WERI-Rb-1 (cell line): ENCODE data around the gene GADD45B.

Experiments used
- DNase-seq: peaks from one replicate; pipeline ENCODE4 v3.0.0-alpha.2; 2020
- H3K27ac ChIP-seq: fragments of 250-450 bp; sonication (Bioruptor Pico); 2 replicates; pipeline ENCODE4 v1.5.1; 2020; ENCODE audit warnings: mild to moderate bottlenecking, moderate library complexity
- H3K27me3 ChIP-seq: fragments of 250-450 bp; sonication (Bioruptor Pico); 2 replicates; pipeline ENCODE4 v1.5.1; 2021; ENCODE audit warnings: mild to moderate bottlenecking, low read depth, moderate library complexity; ENCODE audit not compliant: insufficient read depth, severe bottlenecking
- H3K36me3 ChIP-seq: fragments of 250-450 bp; sonication (Bioruptor Pico); 2 replicates; pipeline ENCODE4 v1.5.1; 2020; ENCODE audit warnings: mild to moderate bottlenecking, moderate library complexity
- H3K4me3 ChIP-seq: 2 replicates; pipeline ENCODE4 v1.5.1; 2011; ENCODE audit warnings: low read depth, mild to moderate bottlenecking, control low read depth, low read length
- H3K9me3 ChIP-seq: fragments of 250-450 bp; sonication (Bioruptor Pico); 2 replicates; pipeline ENCODE4 v1.5.1; 2021; ENCODE audit warnings: mild to moderate bottlenecking, moderate library complexity; ENCODE audit not compliant: severe bottlenecking
- TF ChIP-seq, protein P1 (sequence below): IDR thresholded peaks from 2 replicates; pipeline ENCODE4 v1.5.1; 2011; ENCODE audit warnings: low read depth, mild to moderate bottlenecking, control low read depth, inconsistent platforms, low read length

Gene GADD45B

DNA sequence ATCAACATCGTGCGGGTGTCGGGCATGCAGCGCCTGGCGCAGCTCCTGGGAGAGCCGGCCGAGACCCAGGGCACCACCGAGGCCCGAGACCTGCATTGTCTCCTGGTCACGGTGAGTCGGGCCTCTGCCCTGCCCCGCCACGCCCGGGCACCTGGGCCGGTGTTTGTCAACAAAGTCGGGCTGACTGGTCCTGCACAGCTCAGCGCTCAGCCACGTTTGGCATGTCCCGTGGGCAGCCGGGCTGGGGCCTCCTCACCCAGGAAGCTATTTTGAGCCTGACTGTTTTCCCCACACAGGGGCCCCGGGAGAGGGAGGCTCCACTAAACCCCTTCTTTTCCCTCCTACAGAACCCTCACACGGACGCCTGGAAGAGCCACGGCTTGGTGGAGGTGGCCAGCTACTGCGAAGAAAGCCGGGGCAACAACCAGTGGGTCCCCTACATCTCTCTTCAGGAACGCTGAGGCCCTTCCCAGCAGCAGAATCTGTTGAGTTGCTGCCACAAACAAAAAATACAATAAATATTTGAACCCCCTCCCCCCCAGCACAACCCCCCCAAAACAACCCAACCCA lies 1.3 kb downstream of the GADD45B start:
- H3K27ac ChIP-seq: no peak overlapping the region
- no peaks in the 10 kb centered on the region for H3K9me3 ChIP-seq
- H3K4me3 ChIP-seq: no peak overlapping the region
- no peaks in the 10 kb centered on the region for H3K36me3 ChIP-seq
- H3K27me3 ChIP-seq: peaks cover 5% of the 10 kb centered on the region
- DNase-seq: no peak
- TF ChIP-seq, protein P1, sequence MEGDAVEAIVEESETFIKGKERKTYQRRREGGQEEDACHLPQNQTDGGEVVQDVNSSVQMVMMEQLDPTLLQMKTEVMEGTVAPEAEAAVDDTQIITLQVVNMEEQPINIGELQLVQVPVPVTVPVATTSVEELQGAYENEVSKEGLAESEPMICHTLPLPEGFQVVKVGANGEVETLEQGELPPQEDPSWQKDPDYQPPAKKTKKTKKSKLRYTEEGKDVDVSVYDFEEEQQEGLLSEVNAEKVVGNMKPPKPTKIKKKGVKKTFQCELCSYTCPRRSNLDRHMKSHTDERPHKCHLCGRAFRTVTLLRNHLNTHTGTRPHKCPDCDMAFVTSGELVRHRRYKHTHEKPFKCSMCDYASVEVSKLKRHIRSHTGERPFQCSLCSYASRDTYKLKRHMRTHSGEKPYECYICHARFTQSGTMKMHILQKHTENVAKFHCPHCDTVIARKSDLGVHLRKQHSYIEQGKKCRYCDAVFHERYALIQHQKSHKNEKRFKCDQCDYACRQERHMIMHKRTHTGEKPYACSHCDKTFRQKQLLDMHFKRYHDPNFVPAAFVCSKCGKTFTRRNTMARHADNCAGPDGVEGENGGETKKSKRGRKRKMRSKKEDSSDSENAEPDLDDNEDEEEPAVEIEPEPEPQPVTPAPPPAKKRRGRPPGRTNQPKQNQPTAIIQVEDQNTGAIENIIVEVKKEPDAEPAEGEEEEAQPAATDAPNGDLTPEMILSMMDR: no peak

DNA sequence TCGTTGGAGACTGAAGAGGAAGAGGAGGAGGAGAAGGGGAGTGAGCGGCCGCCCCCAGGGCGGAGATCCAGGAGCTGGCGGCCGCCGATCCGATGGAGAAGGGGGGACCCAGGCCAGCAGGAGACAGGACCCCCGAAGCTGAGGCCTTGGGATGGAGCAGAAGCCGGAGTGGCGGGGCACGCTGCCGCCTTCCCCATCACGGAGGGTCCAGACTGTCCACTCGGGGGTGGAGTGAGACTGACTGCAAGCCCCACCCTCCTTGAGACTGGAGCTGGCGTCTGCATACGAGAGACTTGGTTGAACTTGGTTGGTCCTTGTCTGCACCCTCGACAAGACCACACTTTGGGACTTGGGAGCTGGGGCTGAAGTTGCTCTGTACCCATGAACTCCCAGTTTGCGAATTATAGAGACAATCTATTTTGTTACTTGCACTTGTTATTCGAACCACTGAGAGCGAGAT lies 1.8 kb downstream of the GADD45B start:
- Histone ChIP-seq H3K27me3 (peaks cover 5% of the 10 kb centered on the region), H3K4me3 (no peak overlapping the region), H3K9me3 (no peaks in the 10 kb centered on the region), H3K27ac (no peak overlapping the region), H3K36me3 (no peaks in the 10 kb centered on the region)
- TF ChIP-seq, protein P1: no peak
- DNase-seq: no peak

DNA sequence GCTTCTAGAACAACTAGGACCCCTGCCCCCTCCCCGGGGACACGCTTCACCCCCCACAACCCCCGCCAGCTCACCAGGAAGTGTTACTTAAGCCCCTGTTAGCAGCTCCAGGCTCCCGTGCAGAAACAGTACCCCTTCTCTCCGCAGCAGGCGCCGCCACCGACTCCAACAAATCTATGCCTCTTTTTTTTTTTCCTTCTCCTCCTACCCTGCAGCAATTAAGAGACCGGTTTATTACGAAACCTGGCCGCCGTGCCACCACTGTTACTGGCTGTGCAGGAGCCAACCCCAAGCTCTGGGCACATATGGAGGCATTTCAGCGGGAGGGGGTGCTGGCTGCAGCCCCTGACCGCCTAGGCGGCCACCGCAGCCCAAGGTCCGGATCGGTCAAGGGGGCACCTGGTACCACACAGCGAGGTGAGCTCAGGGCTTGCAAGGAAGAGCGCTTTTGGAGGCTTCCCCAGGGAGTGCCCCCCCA lies 2.4 kb downstream of the GADD45B start:
- no peaks in the 10 kb centered on the region for H3K9me3 ChIP-seq
- DNase-seq: no peak
- H3K4me3 ChIP-seq: no peak overlapping the region
- peaks cover 5% of the 10 kb centered on the region for H3K27me3 ChIP-seq
- TF ChIP-seq, protein P1: no peak
- H3K36me3 ChIP-seq: no peaks in the 10 kb centered on the region
- H3K27ac ChIP-seq: no peak overlapping the region

DNA sequence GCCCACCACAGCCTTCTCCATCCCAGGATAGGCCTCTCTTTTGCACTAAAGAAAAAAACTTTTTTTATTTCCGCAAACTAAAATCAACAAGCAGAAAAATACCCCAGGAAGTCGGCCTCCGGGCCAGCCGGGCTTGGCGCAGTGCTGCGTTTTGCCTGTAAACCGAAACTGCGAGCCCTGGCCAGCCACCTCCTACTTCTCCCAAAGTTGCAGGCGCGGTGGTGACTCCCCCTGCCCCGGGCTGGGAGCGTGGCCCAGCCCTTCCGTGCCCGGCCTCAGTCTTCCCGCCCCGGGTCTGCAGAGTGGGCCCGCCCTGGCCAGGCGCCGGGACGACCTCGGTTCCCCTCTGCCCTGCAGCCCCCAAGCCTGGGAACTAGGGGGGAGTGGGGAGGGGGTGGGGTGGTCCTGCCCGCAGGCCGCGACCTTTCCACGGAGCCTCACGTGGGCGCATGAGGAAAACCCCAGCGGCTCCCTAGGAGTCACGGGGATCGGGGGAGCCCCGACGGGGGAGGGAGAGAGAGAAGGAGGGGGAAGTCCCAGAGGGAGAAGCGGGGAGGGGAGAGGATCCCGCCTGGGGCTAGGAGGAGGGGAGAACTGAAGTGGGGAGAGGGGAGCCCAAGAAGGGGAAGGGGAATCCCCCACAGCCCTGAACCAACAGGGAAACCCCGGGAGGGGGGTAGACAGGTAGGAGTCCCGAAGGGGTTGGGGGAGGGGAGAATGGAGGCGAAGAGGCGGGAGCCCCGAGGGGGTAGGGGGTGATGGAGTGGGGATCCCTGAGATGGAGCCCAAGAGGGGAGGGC lies 3.0 kb downstream of the GADD45B start:
- no peak overlapping the region for H3K27ac ChIP-seq
- no peak for DNase-seq
- H3K4me3 ChIP-seq: no peak overlapping the region
- TF ChIP-seq, protein P1: no peak
- H3K36me3 ChIP-seq: no peaks in the 10 kb centered on the region
- no peaks in the 10 kb centered on the region for H3K9me3 ChIP-seq
- H3K27me3 ChIP-seq: peaks cover 5% of the 10 kb centered on the region

DNA sequence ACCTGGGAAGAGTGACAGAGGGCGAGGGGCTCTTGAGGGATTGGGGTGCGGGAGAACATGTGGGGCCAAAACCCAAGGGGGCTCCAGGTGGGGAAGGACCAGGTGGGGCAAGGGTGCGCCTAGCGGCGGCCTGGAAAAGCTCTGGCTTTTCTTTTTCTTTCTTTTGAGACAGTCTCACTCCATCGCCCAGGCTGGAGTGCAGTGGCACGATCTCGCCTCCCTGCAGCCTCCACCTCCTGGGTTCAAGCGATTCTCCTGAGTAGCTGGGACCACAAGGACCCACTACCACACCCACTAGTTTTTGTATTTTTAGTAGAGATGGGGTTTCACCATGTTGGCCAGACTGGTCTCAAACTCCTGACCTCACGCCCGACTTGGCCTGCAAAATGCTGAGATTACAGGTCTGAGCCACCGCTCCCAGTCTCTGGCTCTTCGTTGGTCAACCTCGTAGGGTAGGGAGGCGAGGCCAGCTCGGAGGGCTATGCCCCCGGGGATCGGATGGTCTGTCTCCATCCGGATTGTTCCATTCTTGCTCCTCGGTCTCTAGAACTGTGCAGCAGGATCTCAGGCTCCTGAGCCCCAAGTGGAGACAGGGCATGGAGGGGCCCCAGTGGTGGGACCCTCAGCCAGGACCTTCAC lies 3.7 kb downstream of the GADD45B start:
- H3K27ac ChIP-seq: no peak overlapping the region
- H3K36me3 ChIP-seq: no peaks in the 10 kb centered on the region
- TF ChIP-seq, protein P1: no peak
- H3K27me3 ChIP-seq: peaks cover 5% of the 10 kb centered on the region
- H3K4me3 ChIP-seq: no peak overlapping the region
- DNase-seq: no peak
- H3K9me3 ChIP-seq: no peaks in the 10 kb centered on the region
